Measurements from ENCODE around the gene NANP. TPM values are rescaled to one million over a fixed set of nuclear protein-coding genes. Genes with fewer than 3 reads are reported as not detected.
A peak's percentile ranks its signal among the peaks of the same experiment; 100 is the strongest.
"Not testable (repeated sequence)": the region's sequence is repeated elsewhere in the genome, so short reads cannot be mapped to it uniquely, and the experiment has no call there.

The NANP gene
- total and polyA plus RNA-seq, 7 donors, result 1.9 to 4.1 (median 2.9) TPM

- Histone ChIP-seq H3K36me3 (ENCODE audit: insufficient read depth in 1 of 2, low read depth in 1 of 2) (no peaks in the 10 kb centered on the region), H3K27me3 (ENCODE audit: insufficient read depth in 3 of 3, low read length in 2 of 3) (peaks cover 0 to 31% (median 11%) of the 10 kb centered on the region in 3 donors), H3K27ac (no peak overlapping the region), H3K4me1 (no peaks in the 10 kb centered on the region), H3K4me3 (no peak overlapping the region), H3K9me3 (no peaks in the 10 kb centered on the region)
- TF ChIP-seq CTCF (IDR thresholded peaks at IDR 0.05), result no peak
- intact Hi-C loops (cut with DNase I), result no loop called here
- no peak for DNase-seq
- 69 to 79% (median 70%) methylated on average over 5 of the region's 5 CpGs for WGBS, 3 donors
- ATAC-seq, result no peak
Measured at GRCh38 chr20:25587536-25587935, 36.3 kb downstream of the NANP start.

DNA sequence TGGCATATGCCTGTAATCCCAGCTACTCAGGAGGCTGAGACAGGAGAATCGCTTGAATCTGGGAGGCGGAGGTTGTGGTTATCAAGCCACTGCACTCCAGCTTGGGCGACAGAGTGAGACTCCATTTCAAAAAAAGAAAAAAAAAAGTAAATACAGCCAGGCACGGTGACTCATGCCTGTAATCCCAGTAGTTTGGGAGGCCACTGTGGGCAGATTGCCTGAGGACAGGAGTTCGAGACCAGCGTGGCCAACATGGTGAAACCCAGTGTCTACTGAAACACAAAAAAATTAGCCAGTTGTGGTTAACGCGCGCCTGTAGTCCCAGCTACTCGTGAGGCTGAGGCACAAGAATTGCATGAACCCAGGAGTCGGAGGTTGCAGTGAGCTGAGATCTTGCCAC lies 36.9 kb downstream of the NANP start:
- peaks cover 0 to 34% (median 11%) of the 10 kb centered on the region in 3 donors for H3K27me3 ChIP-seq (ENCODE audit: insufficient read depth in 3 of 3, low read length in 2 of 3)
- H3K27ac ChIP-seq, result no peak overlapping the region
- TF ChIP-seq CTCF (IDR thresholded peaks at IDR 0.05), result no peak
- WGBS, 3 donors, result 77 to 86% (median 85%) methylated on average over 11 of the region's 11 CpGs
- H3K4me1 ChIP-seq, result no peaks in the 10 kb centered on the region
- ATAC-seq (no peak), DNase-seq (no peak)
- no peaks in the 10 kb centered on the region for H3K9me3 ChIP-seq
- no peak overlapping the region for H3K4me3 ChIP-seq
- intact Hi-C loops (cut with DNase I), result no loop called here
- no peaks in the 10 kb centered on the region for H3K36me3 ChIP-seq (ENCODE audit: insufficient read depth in 1 of 2, low read depth in 1 of 2)

- DNase-seq (peak; percentile 65), ATAC-seq (peak; percentile 34 to 73 (median 48))
- WGBS, 3 donors, result 1% methylated on average over 66 to 108 of the region's 108 CpGs
- no peak for TF ChIP-seq CTCF (IDR thresholded peaks at IDR 0.05)
- H3K9me3 ChIP-seq, result no peaks in the 10 kb centered on the region
- H3K4me3 ChIP-seq, result peak within 1 kb of the TSS; percentile 70
- no peak within 1 kb of the TSS for H3K27ac ChIP-seq
- intact Hi-C loops (cut with DNase I), result no loop called here
- H3K27me3 ChIP-seq (ENCODE audit: insufficient read depth in 3 of 3, low read length in 2 of 3), result peaks cover 0 to 40% (median 11%) of the 10 kb centered on the region in 3 donors
- no peaks in the 10 kb centered on the region for H3K4me1 ChIP-seq
- H3K36me3 ChIP-seq (ENCODE audit: insufficient read depth in 1 of 2, low read depth in 1 of 2), result no peaks in the 10 kb centered on the region
Measured at GRCh38 chr20:25584905-25585704, 38.7 kb downstream of the NANP start, which contains the start of gene NINL. Gene NINL (minus strand): TSS chr20:25585531. CDS start chr20:25526587, 58,944 bp downstream.

DNA sequence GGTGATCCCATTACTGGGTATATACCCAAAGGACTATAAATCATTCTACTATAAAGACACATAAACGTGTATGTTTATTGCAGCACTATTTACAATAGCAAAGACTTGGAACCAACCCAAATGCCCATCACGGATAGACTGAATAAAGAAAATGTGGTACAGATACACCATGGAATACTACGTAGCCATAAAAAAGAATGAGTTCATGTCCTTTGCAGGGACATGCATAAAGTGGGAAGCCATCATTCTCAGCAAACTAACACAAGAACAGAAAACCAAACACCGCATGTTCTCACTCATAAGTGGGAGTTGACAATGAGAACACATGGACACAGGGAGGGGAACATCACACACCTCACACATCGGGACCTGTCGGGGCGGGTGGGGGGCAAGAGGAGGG lies 40.2 kb downstream of the NANP start:
- DNase-seq; H3K4me1 ChIP-seq; H3K9me3 ChIP-seq; ATAC-seq; H3K27ac ChIP-seq; H3K4me3 ChIP-seq; H3K36me3 ChIP-seq (ENCODE audit: insufficient read depth in 1 of 2, low read depth in 1 of 2); intact Hi-C loops (cut with DNase I): not testable (repeated sequence)
- H3K27me3 ChIP-seq (ENCODE audit: insufficient read depth in 3 of 3, low read length in 2 of 3), result peaks cover 0 to 43% (median 11%) of the 10 kb centered on the region in 3 donors
- 88 to 91% (median 90%) methylated on average over 7 of the region's 7 CpGs for WGBS, 3 donors

- WGBS, 3 donors, result 43 to 76% (median 54%) methylated on average over 4 of the region's 4 CpGs
- no peak overlapping the region for H3K27ac ChIP-seq
- no peak overlapping the region for H3K4me3 ChIP-seq
- no peaks in the 10 kb centered on the region for H3K4me1 ChIP-seq
- DNase-seq (no peak), ATAC-seq (no peak)
- TF ChIP-seq CTCF (IDR thresholded peaks at IDR 0.05), result no peak
- no peaks in the 10 kb centered on the region for H3K9me3 ChIP-seq
- intact Hi-C loops (cut with DNase I), result no loop called here
- H3K27me3 ChIP-seq (ENCODE audit: insufficient read depth in 3 of 3, low read length in 2 of 3), result peaks cover 0 to 45% (median 7%) of the 10 kb centered on the region in 3 donors
- no peaks in the 10 kb centered on the region for H3K36me3 ChIP-seq (ENCODE audit: insufficient read depth in 1 of 2, low read depth in 1 of 2)
Measured at GRCh38 chr20:25580711-25581110, 43.1 kb downstream of the NANP start.

Data from psoas muscle (tissue), 8 donors.